ENCODE measurements around the gene C8A.

C8A gene

GRCh38 chr1:56964349-56965017, 109.9 kb downstream of the C8A start:
- DNase-seq (ENCODE audit: low read depth), result no peak
- in situ Hi-C loops (cut with HindIII; ENCODE audit: low sequenced_read_pairs), result no loop called here
- H3K4me3 ChIP-seq (ENCODE audit: low read depth, low read length), result no peak overlapping the region
- TF ChIP-seq CTCF (IDR thresholded peaks at IDR 0.05; ENCODE audit: low read depth, low read length, missing control alignments), result no peak

- no peak for TF ChIP-seq CTCF (IDR thresholded peaks at IDR 0.05; ENCODE audit: low read depth, low read length, missing control alignments)
- no peak for DNase-seq (ENCODE audit: low read depth)
- in situ Hi-C loops (cut with HindIII; ENCODE audit: low sequenced_read_pairs), result no loop called here
- no peak overlapping the region for H3K4me3 ChIP-seq (ENCODE audit: low read depth, low read length)
These were observed 110.6 kb downstream of the C8A start for GRCh38 chr1:56965191-56965590.

- TF ChIP-seq CTCF (IDR thresholded peaks at IDR 0.05; ENCODE audit: low read depth, low read length, missing control alignments), result no peak
These were observed 111.5 kb downstream of the C8A start, which contains the start of gene C8B for GRCh38 chr1:56965916-56966697. C8B (minus strand) TSS chr1:56966015; CDS start chr1:56965948, 67 bp downstream.

GRCh38 chr1:56966698-56966999, 112.1 kb downstream of the C8A start:
- no peak for DNase-seq (ENCODE audit: low read depth)
- H3K4me3 ChIP-seq (ENCODE audit: low read depth, low read length), result no peak overlapping the region
- in situ Hi-C loops (cut with HindIII; ENCODE audit: low sequenced_read_pairs), result no loop called here
- TF ChIP-seq CTCF (IDR thresholded peaks at IDR 0.05; ENCODE audit: low read depth, low read length, missing control alignments), result no peak

More at GRCh38 chr1:56965916-56966697, 111.5 kb downstream of the C8A start, which contains the start of gene C8B:
- in situ Hi-C loops (cut with HindIII; ENCODE audit: low sequenced_read_pairs), result no loop called here
- no peak for DNase-seq (ENCODE audit: low read depth)
- H3K4me3 ChIP-seq (ENCODE audit: low read depth, low read length), result no peak within 1 kb of the TSS

- no peak for DNase-seq (ENCODE audit: low read depth)
- in situ Hi-C loops (cut with HindIII; ENCODE audit: low sequenced_read_pairs), result no loop called here
- no peak for TF ChIP-seq CTCF (IDR thresholded peaks at IDR 0.05; ENCODE audit: low read depth, low read length, missing control alignments)
- H3K4me3 ChIP-seq (ENCODE audit: low read depth, low read length), result no peak overlapping the region
These were observed 112.8 kb downstream of the C8A start for GRCh38 chr1:56967355-56967754.
